Panc1 (cell line): ENCODE measurements around the gene GPRIN1. TPM values are rescaled to one million over a fixed set of nuclear protein-coding genes. Genes with fewer than 3 reads are reported as not detected.

ENCODE experiments used
- ATAC-seq: fragments of 200-7000 bp; cut with Tn5 transposase; 2 replicates; pipeline ENCODE4 v1.9.1; 2020; ENCODE audit warnings: mild to moderate bottlenecking, moderate library complexity
- BruUV-seq: library from RNA; stranded (reverse); fragments of 400-500 nt; replicated peaks from 2 replicates; lab custom pipeline; 2021; lab: Mats Ljungman, UMichigan
- CTCF ChIA-PET: fragments of 300-600 bp; sonication (Branson Sonifier 250); formaldehyde crosslinking; loops from one replicate; lab custom pipeline; 2022; ENCODE audit warnings: antibody characterized with exemption; lab: Charles Lee
- POLR2A ChIA-PET: fragments of 300-600 bp; sonication (Branson Sonifier 250); formaldehyde crosslinking; loops from one replicate; lab custom pipeline; 2022; ENCODE audit warnings: antibody characterized with exemption; lab: Charles Lee
- DNase-seq: peaks from one replicate; pipeline ENCODE4 v3.0.0-alpha.2; 2010; ENCODE audit warnings: low read depth, low spot score
- H3K27ac ChIP-seq: 2 replicates; pipeline ENCODE4 v1.5.1; 2011; ENCODE audit warnings: mild to moderate bottlenecking, low read length, inconsistent platforms
- H3K27me3 ChIP-seq: fragments of 200-500 bp; sonication (Bioruptor generic); 2 replicates; pipeline ENCODE4 v1.6.0; 2014; ENCODE audit warnings: low read length, inconsistent platforms; ENCODE audit not compliant: control insufficient read depth, insufficient read depth
- H3K36me3 ChIP-seq: fragments of 200-500 bp; sonication (Bioruptor generic); 2 replicates; pipeline ENCODE4 v1.5.1; 2014; ENCODE audit warnings: inconsistent platforms, mild to moderate bottlenecking, low read length, moderate library complexity; ENCODE audit not compliant: control insufficient read depth, insufficient read depth
- H3K4me1 ChIP-seq: 2 replicates; pipeline ENCODE4 v1.5.1; 2011; ENCODE audit warnings: inconsistent platforms, mild to moderate bottlenecking, low read length, moderate library complexity; ENCODE audit not compliant: control insufficient read depth, insufficient read depth
- H3K4me3 ChIP-seq, 2 experiments: 2 replicates each; pipeline ENCODE4 v1.5.1; 2011 to 2012; ENCODE audit warnings: low read depth in 2 of 2, low read length in 2 of 2, mild to moderate bottlenecking in 2 of 2, inconsistent platforms in 1 of 2, moderate library complexity in 1 of 2
- H3K9me3 ChIP-seq: fragments of 200-500 bp; sonication (Bioruptor generic); 2 replicates; pipeline ENCODE4 v1.5.1; 2014; ENCODE audit warnings: low read depth, mild to moderate bottlenecking, inconsistent platforms, low read length, moderate library complexity; ENCODE audit not compliant: control insufficient read depth, insufficient read depth
- POLR2AphosphoS5 ChIP-seq: IDR thresholded peaks from 2 replicates; pipeline ENCODE4 v1.6.1; 2012; ENCODE audit warnings: mild to moderate bottlenecking, low read depth, low read length, moderate library complexity
- TCF7L2 ChIP-seq: IDR thresholded peaks from 2 replicates; pipeline ENCODE4 v1.6.1; 2011; ENCODE audit warnings: mild to moderate bottlenecking, low read depth, low read length, inconsistent platforms
- in situ Hi-C: cut with HindIII; loops from 2 replicates; pipeline ENCODE4 v1.10.0; 2016; ENCODE audit warnings: low sequenced_read_pairs, low pct_unique_long_range_greater_than_20kb
- intact Hi-C: fragments of 100-400 bp; cut with micrococcal nuclease; formaldehyde crosslinking; loops from one replicate; pipeline ENCODE4 v1.10.0; 2022; ENCODE audit not compliant: unreplicated experiment
- total RNA-seq: library from RNA; stranded (reverse); gene quantifications from one replicate; pipeline ENCODE4 v1.2.1, GENCODE V29; 2021; ENCODE audit not compliant: unreplicated experiment
- TF ChIP-seq, protein P1 (sequence below): fragments of 450-650 bp; IDR thresholded peaks from 2 replicates; pipeline ENCODE4 v1.5.1; 2017; ENCODE audit warnings: mild to moderate bottlenecking
- TF ChIP-seq, protein P2 (sequence below), 2 experiments: IDR thresholded peaks; 2 replicates each; pipeline ENCODE4 v1.6.1; 2011 to 2012; ENCODE audit warnings: low read depth in 2 of 2, control low read depth in 1 of 2, low read length in 1 of 2, mild to moderate bottlenecking in 1 of 2, moderate library complexity in 1 of 2; ENCODE audit not compliant: insufficient read depth in 1 of 2

The GPRIN1 gene
- total RNA-seq, 1 experiment from 2014 or later, result 18.9 TPM

- H3K4me3 ChIP-seq, result no peak overlapping the region
- TF ChIP-seq POLR2AphosphoS5, result no peak
- TF ChIP-seq, protein P1, sequence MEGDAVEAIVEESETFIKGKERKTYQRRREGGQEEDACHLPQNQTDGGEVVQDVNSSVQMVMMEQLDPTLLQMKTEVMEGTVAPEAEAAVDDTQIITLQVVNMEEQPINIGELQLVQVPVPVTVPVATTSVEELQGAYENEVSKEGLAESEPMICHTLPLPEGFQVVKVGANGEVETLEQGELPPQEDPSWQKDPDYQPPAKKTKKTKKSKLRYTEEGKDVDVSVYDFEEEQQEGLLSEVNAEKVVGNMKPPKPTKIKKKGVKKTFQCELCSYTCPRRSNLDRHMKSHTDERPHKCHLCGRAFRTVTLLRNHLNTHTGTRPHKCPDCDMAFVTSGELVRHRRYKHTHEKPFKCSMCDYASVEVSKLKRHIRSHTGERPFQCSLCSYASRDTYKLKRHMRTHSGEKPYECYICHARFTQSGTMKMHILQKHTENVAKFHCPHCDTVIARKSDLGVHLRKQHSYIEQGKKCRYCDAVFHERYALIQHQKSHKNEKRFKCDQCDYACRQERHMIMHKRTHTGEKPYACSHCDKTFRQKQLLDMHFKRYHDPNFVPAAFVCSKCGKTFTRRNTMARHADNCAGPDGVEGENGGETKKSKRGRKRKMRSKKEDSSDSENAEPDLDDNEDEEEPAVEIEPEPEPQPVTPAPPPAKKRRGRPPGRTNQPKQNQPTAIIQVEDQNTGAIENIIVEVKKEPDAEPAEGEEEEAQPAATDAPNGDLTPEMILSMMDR, result no peak
- intact Hi-C loops, result no loop called here
- no peak for ATAC-seq
- H3K9me3 ChIP-seq, result no peaks in the 10 kb centered on the region
- H3K36me3 ChIP-seq, result peaks cover 3% of the 10 kb centered on the region; the same call in 1 of the 2 replicates
- no TSS peak for BruUV-seq
- no peaks in the 10 kb centered on the region for H3K27me3 ChIP-seq
- DNase-seq, result no peak
- CTCF ChIA-PET, result no interaction called here
- H3K27ac ChIP-seq, result no peak overlapping the region
- H3K4me1 ChIP-seq, result peaks cover 15% of the 10 kb centered on the region
- in situ Hi-C loops, result no loop called here
- POLR2A ChIA-PET, result interaction anchor here (0.6 kb wide), 1 partner anchor 433 kb away, joined by 3 read pairs; no protein-coding TSS in a partner anchor
These were observed 41.6 kb upstream of the GPRIN1 start for GRCh38 chr5:176651472-176651980.

DNA sequence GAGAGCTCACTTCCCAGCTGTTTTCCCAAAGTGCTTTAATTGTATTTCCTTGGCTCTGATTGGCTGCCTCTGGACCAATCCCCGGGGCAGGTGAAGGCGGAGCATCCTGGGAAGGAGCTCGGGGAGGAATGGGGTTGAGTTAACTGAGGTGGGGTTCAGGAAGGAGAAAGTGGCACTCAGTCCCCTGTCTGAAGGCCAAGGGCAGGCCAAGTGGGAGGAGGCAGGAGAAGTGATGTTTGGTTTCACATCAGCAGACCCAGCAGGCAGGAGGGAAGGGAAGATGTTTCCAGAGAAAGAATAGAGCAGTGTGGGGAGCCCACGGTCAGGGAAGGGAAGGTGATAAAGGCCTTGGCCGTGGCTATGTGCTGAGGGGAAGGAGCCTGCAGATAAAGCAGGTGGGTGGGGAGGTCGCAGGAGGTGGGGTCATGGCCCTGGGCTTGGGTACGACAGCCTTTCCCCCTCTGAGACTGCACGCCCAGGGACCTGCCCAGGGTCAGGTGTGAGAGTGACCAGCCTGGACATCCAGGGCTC, 40.5 kb upstream of the GPRIN1 start:
- DNase-seq, result no peak
- no peak for TF ChIP-seq TCF7L2
- TF ChIP-seq, protein P1, result no peak
- no peak for TF ChIP-seq POLR2AphosphoS5
- TF ChIP-seq, protein P2, sequence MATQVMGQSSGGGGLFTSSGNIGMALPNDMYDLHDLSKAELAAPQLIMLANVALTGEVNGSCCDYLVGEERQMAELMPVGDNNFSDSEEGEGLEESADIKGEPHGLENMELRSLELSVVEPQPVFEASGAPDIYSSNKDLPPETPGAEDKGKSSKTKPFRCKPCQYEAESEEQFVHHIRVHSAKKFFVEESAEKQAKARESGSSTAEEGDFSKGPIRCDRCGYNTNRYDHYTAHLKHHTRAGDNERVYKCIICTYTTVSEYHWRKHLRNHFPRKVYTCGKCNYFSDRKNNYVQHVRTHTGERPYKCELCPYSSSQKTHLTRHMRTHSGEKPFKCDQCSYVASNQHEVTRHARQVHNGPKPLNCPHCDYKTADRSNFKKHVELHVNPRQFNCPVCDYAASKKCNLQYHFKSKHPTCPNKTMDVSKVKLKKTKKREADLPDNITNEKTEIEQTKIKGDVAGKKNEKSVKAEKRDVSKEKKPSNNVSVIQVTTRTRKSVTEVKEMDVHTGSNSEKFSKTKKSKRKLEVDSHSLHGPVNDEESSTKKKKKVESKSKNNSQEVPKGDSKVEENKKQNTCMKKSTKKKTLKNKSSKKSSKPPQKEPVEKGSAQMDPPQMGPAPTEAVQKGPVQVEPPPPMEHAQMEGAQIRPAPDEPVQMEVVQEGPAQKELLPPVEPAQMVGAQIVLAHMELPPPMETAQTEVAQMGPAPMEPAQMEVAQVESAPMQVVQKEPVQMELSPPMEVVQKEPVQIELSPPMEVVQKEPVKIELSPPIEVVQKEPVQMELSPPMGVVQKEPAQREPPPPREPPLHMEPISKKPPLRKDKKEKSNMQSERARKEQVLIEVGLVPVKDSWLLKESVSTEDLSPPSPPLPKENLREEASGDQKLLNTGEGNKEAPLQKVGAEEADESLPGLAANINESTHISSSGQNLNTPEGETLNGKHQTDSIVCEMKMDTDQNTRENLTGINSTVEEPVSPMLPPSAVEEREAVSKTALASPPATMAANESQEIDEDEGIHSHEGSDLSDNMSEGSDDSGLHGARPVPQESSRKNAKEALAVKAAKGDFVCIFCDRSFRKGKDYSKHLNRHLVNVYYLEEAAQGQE (IDR thresholded peaks at IDR 0.05; ENCODE audit: insufficient read depth in 1 of 2, low read depth in 2 of 2, low read length in 1 of 2), result no peak
- Histone ChIP-seq H3K27me3 (no peaks in the 10 kb centered on the region), H3K27ac (no peak overlapping the region), H3K9me3 (no peaks in the 10 kb centered on the region), H3K4me3 (no peak overlapping the region), H3K36me3 (peaks cover 3% of the 10 kb centered on the region; the same call in 1 of the 2 replicates), H3K4me1 (peaks cover 18% of the 10 kb centered on the region)
- ATAC-seq, result no peak
- ChIA-PET CTCF (interaction anchor here (0.7 kb wide), 1 partner anchor 140 kb away, joined by 4 read pairs; no protein-coding TSS in a partner anchor), POLR2A (no interaction called here)
- no TSS peak for BruUV-seq
- intact Hi-C loops, result no loop called here
- in situ Hi-C loops, result no loop called here
